Coronary artery (tissue), 2 donors: ENCODE measurements around the gene PIN1.

Experiments used
- DNase-seq: peaks from one replicate; pipeline ENCODE4 v3.0.0-alpha.2; 2017; ENCODE audit warnings: low spot score
- H3K27ac ChIP-seq, 2 donors: fragments of 200-600 bp; sonication (generic); one replicate each; pipeline ENCODE4 v1.5.1; 2016 to 2019
- H3K4me3 ChIP-seq: fragments of 200-600 bp; sonication (generic); 2 replicates; pipeline ENCODE4 v1.5.1; 2016; ENCODE audit warnings: mild to moderate bottlenecking, moderate library complexity
- CTCF ChIP-seq: fragments of 200-600 bp; sonication (generic); IDR thresholded peaks from one replicate; pipeline ENCODE4 v1.5.1; 2019; ENCODE audit warnings: antibody characterized with exemption

PIN1 gene

GRCh38 chr19:9877780-9878510, 42.8 kb downstream of the PIN1 start:
- H3K27ac ChIP-seq, result no peak overlapping the region
- H3K4me3 ChIP-seq, result no peak overlapping the region
- no peak for TF ChIP-seq CTCF
- no peak for DNase-seq

GRCh38 chr19:9878511-9879196, 43.5 kb downstream of the PIN1 start:
- DNase-seq, result no peak
- Histone ChIP-seq H3K27ac (no peak overlapping the region), H3K4me3 (no peak overlapping the region)
- no peak for TF ChIP-seq CTCF

GRCh38 chr19:9881720-9882119, 46.6 kb downstream of the PIN1 start:
- no peak overlapping the region for H3K27ac ChIP-seq
- no peak overlapping the region for H3K4me3 ChIP-seq
- no peak for TF ChIP-seq CTCF
- no peak for DNase-seq

GRCh38 chr19:9883231-9883758, 48.2 kb downstream of the PIN1 start:
- DNase-seq, result no peak
- Histone ChIP-seq H3K27ac (no peak overlapping the region), H3K4me3 (no peak overlapping the region)
- TF ChIP-seq CTCF, result no peak

- DNase-seq, result no peak
- TF ChIP-seq CTCF, result no peak
- H3K27ac ChIP-seq, result no peak overlapping the region
- no peak overlapping the region for H3K4me3 ChIP-seq
Measured at GRCh38 chr19:9883764-9884163, 48.6 kb downstream of the PIN1 start.

GRCh38 chr19:9885077-9885552, 50.0 kb downstream of the PIN1 start:
- H3K27ac ChIP-seq, result no peak overlapping the region
- no peak for DNase-seq
- TF ChIP-seq CTCF, result peak; percentile 38
- no peak overlapping the region for H3K4me3 ChIP-seq
